HepG2 (cell line): ENCODE results near the gene PLPP3. TPM values are rescaled to one million over a fixed set of nuclear protein-coding genes. Genes with fewer than 3 reads are reported as not detected.

Experiments
- E2F1 ChIP-seq: sonication (generic); formaldehyde crosslinking; IDR thresholded peaks from 2 replicates; pipeline ENCODE4 v1.5.0; 2020; ENCODE audit warnings: missing genetic modification reagents
- FOXO4 ChIP-seq: sonication (generic); formaldehyde crosslinking; conservative IDR thresholded peaks from 2 replicates; pipeline ENCODE4 v1.8.1; 2023; ENCODE audit warnings: missing genetic modification reagents
- GATAD1 ChIP-seq: IDR thresholded peaks from 2 replicates; pipeline ENCODE4 v1.6.1; 2016; ENCODE audit warnings: missing genetic modification reagents, missing compliant biosample characterization
- HDAC6 ChIP-seq: fragments of 200-600 bp; sonication (generic); IDR thresholded peaks from 2 replicates; pipeline ENCODE4 v1.7.0; 2017; ENCODE audit warnings: mild to moderate bottlenecking, antibody characterized with exemption, low read length, low read depth
- HNF4G ChIP-seq, 2 experiments: sonication (generic) in 1 of 2; formaldehyde crosslinking in 1 of 2; IDR thresholded peaks; 2 replicates each; pipeline versions ENCODE4 v1.4.0 to v1.6.1; 2011 to 2020; ENCODE audit warnings: borderline replicate concordance in 2 of 2, low read depth in 2 of 2, mild to moderate bottlenecking in 2 of 2, low read length in 1 of 2, missing genetic modification reagents in 1 of 2, moderate library complexity in 1 of 2
- KDM6A ChIP-seq: IDR thresholded peaks from 2 replicates; pipeline ENCODE4 v1.6.1; 2016; ENCODE audit warnings: low read depth
- REPIN1 ChIP-seq: sonication (generic); formaldehyde crosslinking; IDR thresholded peaks from 2 replicates; pipeline ENCODE4 v1.8.0; 2022; ENCODE audit warnings: missing genetic modification reagents, low read depth, mild to moderate bottlenecking, borderline replicate concordance
- RFXAP ChIP-seq: sonication (generic); formaldehyde crosslinking; IDR thresholded peaks from 2 replicates; pipeline ENCODE4 v1.4.0; 2020; ENCODE audit warnings: missing genetic modification reagents, borderline replicate concordance
- SP1 ChIP-seq, 2 experiments: fragments of 450-650 bp in 1 of 2; sonication (generic) in 1 of 2; formaldehyde crosslinking in 1 of 2; IDR thresholded peaks; 2 replicates each; pipeline versions ENCODE4 v1.4.0 to v1.6.1; 2016 to 2020; ENCODE audit warnings: missing genetic modification reagents in 1 of 2
- TFAP4 ChIP-seq: sonication (generic); IDR thresholded peaks from 2 replicates; pipeline ENCODE4 v1.6.1; 2016; ENCODE audit warnings: low read depth, borderline replicate concordance
- U2AF1 ChIP-seq: fragments of 200-400 bp; formaldehyde crosslinking; optimal IDR thresholded peaks from 2 replicates; pipeline ENCODE3; 2017; ENCODE audit warnings: mild to moderate bottlenecking, low read depth, low read length
- ZMYM3 ChIP-seq: sonication (generic); formaldehyde crosslinking; IDR thresholded peaks from 2 replicates; pipeline ENCODE4 v1.5.1; 2020; ENCODE audit warnings: mild to moderate bottlenecking, missing genetic modification reagents
- ZNF180 ChIP-seq: sonication (generic); formaldehyde crosslinking; IDR thresholded peaks from 2 replicates; pipeline ENCODE4 v1.4.0; 2020; ENCODE audit warnings: low read depth, missing genetic modification reagents, borderline replicate concordance
- ZNF230 ChIP-seq: sonication (generic); formaldehyde crosslinking; IDR thresholded peaks from 2 replicates; pipeline ENCODE4 v1.4.0; 2020; ENCODE audit warnings: mild to moderate bottlenecking, missing genetic modification reagents
- ZNF609 ChIP-seq: sonication (generic); formaldehyde crosslinking; IDR thresholded peaks from 2 replicates; pipeline ENCODE4 v1.4.0; 2020; ENCODE audit warnings: mild to moderate bottlenecking, missing genetic modification reagents, borderline replicate concordance
- ZNF703 ChIP-seq: sonication (generic); formaldehyde crosslinking; IDR thresholded peaks from 2 replicates; pipeline ENCODE4 v1.5.1; 2020; ENCODE audit warnings: missing genetic modification reagents, mild to moderate bottlenecking, moderate library complexity, borderline replicate concordance
- polyA plus RNA-seq, 8 experiments: library from polyadenylated mRNA; depleted of rRNA in 3 of 8; stranded (reverse) in 7 of 8; unstranded in 1 of 8; fragments of >200 nt; fragmentation: Illumina TruSeq in 4 of 8; extraction: Trizol in 4 of 8; gene quantifications; 2 replicates each; pipeline versions ENCODE4 v1.2.1 to v1.2.3, GENCODE V29; 2011 to 2016; ENCODE audit warnings: low read depth in 4 of 8, missing spikeins in 1 of 8, mixed read lengths in 1 of 8; ENCODE audit not compliant: insufficient read depth in 1 of 8
- total RNA-seq, 5 experiments: library from RNA; depleted of rRNA; stranded (reverse); fragments of >200 nt; fragmentation: Illumina TruSeq; extraction: Trizol; gene quantifications; 2 replicates each; pipeline ENCODE4 v1.2.3, GENCODE V29; 2016; ENCODE audit warnings: low read depth in 1 of 5

PLPP3 gene
- total and polyA plus RNA-seq, 2 of the 13 experiments (the other 11 are each of a cell fraction or from before 2014, with no cell fraction given): 49.7 to 65.8 TPM

GRCh38 chr1:56508523-56508983, 70.8 kb downstream of the PLPP3 start (continued):
- TF ChIP-seq ZNF609 (peak; percentile 94), ZMYM3 (CRISPR knock-in tag) (peak; percentile 92), E2F1 (CRISPR knock-in tag) (no peak; the same call in 1 of the 2 replicates), KDM6A (CRISPR knock-in tag) (peak; percentile 93), FOXO4 (CRISPR knock-in tag) (no peak), HDAC6 (no peak), REPIN1 (CRISPR knock-in tag) (peak; percentile 73; the same call in 1 of the 2 replicates), U2AF1 (no peak), SP1 (IDR thresholded peaks at IDR 0.05) (no peak), SP1 (CRISPR knock-in tag; IDR thresholded peaks at IDR 0.05) (no peak; the same call in 1 of the 2 replicates), TFAP4 (peak; percentile 90; the same call in 1 of the 2 replicates), HNF4G (IDR thresholded peaks at IDR 0.05; ENCODE audit: borderline replicate concordance, low read depth, low read length) (peak; percentile 94), HNF4G (CRISPR knock-in tag; IDR thresholded peaks at IDR 0.05; ENCODE audit: borderline replicate concordance, low read depth) (peak; percentile 97; the same call in 1 of the 2 replicates), ZNF703 (peak; percentile 58; the same call in 1 of the 2 replicates), GATAD1 (CRISPR knock-in tag) (peak; percentile 82), ZNF230 (CRISPR knock-in tag) (peak; percentile 59; the same call in 1 of the 2 replicates), RFXAP (CRISPR knock-in tag) (peak; percentile 94), ZNF180 (CRISPR knock-in tag) (no peak)
